ENCODE data around the gene GPC1.

Gene GPC1

GRCh38 chr2:240456447-240457222, 21.2 kb downstream of the GPC1 start:
- in situ Hi-C loops (cut with HindIII; ENCODE audit: low pct_ligation_motif_present, low sequenced_read_pairs) = no loop called here
- Histone ChIP-seq H3K27ac (no peak overlapping the region), H3K4me3 (ENCODE audit: low read depth, low read length) (no peak overlapping the region), H3K36me3 (replicated peaks) (no peaks in the 10 kb centered on the region), H3K27me3 (replicated peaks) (peaks cover 2% of the 10 kb centered on the region)
- TF ChIP-seq CTCF (IDR thresholded peaks at IDR 0.05; ENCODE audit: low read depth, low read length, missing control alignments) = no peak
- DNase-seq = no peak

- Histone ChIP-seq H3K27ac (no peak overlapping the region), H3K27me3 (replicated peaks) (peaks cover 2% of the 10 kb centered on the region), H3K4me3 (ENCODE audit: low read depth, low read length) (no peak overlapping the region), H3K36me3 (replicated peaks) (no peaks in the 10 kb centered on the region)
- in situ Hi-C loops (cut with HindIII; ENCODE audit: low pct_ligation_motif_present, low sequenced_read_pairs) = no loop called here
- no peak for TF ChIP-seq CTCF (IDR thresholded peaks at IDR 0.05; ENCODE audit: low read depth, low read length, missing control alignments)
- DNase-seq = no peak
Observed at GRCh38 chr2:240457223-240458043, 22.0 kb downstream of the GPC1 start.

- no peaks in the 10 kb centered on the region for H3K27me3 ChIP-seq (replicated peaks)
- no peak for DNase-seq
- TF ChIP-seq CTCF (IDR thresholded peaks at IDR 0.05; ENCODE audit: low read depth, low read length, missing control alignments) = no peak
- no peaks in the 10 kb centered on the region for H3K36me3 ChIP-seq (replicated peaks)
- H3K4me3 ChIP-seq (ENCODE audit: low read depth, low read length) = no peak overlapping the region
- in situ Hi-C loops (cut with HindIII; ENCODE audit: low pct_ligation_motif_present, low sequenced_read_pairs) = no loop called here
- H3K27ac ChIP-seq = no peak overlapping the region
Observed at GRCh38 chr2:240458044-240458899, 22.8 kb downstream of the GPC1 start.

- in situ Hi-C loops (cut with HindIII; ENCODE audit: low pct_ligation_motif_present, low sequenced_read_pairs) = no loop called here
- DNase-seq = no peak
Observed at GRCh38 chr2:240458900-240459391, 23.5 kb downstream of the GPC1 start.

More at GRCh38 chr2:240458900-240459391, 23.5 kb downstream of the GPC1 start:
- no peaks in the 10 kb centered on the region for H3K36me3 ChIP-seq (replicated peaks)
- H3K27ac ChIP-seq = no peak overlapping the region
- no peaks in the 10 kb centered on the region for H3K27me3 ChIP-seq (replicated peaks)
- no peak for TF ChIP-seq CTCF (IDR thresholded peaks at IDR 0.05; ENCODE audit: low read depth, low read length, missing control alignments)
- no peak overlapping the region for H3K4me3 ChIP-seq (ENCODE audit: low read depth, low read length)

Measured in brain microvascular endothelial cell (primary cell).